MM.1S (cell line): Measurements from ENCODE around the gene NCOR2.
A peak's percentile ranks its signal among the peaks of the same experiment; 100 is the strongest.

Experiments used
- DNase-seq: peaks from one replicate; pipeline ENCODE4 v3.0.0-alpha.2; 2015
- H2AFZ ChIP-seq: fragments of 300-600 bp; sonication (generic); 2 replicates; pipeline ENCODE4 v1.6.0; 2016; ENCODE audit warnings: antibody characterized with exemption, low read length
- H3F3A ChIP-seq: fragments of 300-600 bp; sonication (generic); 2 replicates; pipeline ENCODE4 v1.6.1; 2016; ENCODE audit warnings: mild to moderate bottlenecking, antibody characterized with exemption, low read length, moderate library complexity, mixed read lengths; ENCODE audit not compliant: insufficient read depth
- H3K27ac ChIP-seq: fragments of 300-600 bp; sonication (generic); 2 replicates; pipeline ENCODE4 v1.5.1; 2016; ENCODE audit warnings: mild to moderate bottlenecking, low read length
- H3K27me3 ChIP-seq: fragments of 300-600 bp; sonication (generic); replicated peaks from 2 replicates; pipeline ENCODE4 v1.6.0; 2016; ENCODE audit warnings: low read length; ENCODE audit not compliant: insufficient read depth
- H3K36me3 ChIP-seq: fragments of 300-600 bp; sonication (generic); replicated peaks from 2 replicates; pipeline ENCODE4 v1.6.1; 2016; ENCODE audit warnings: mild to moderate bottlenecking, low read length, mixed read lengths; ENCODE audit not compliant: insufficient read depth
- H3K4me1 ChIP-seq: fragments of 300-600 bp; sonication (generic); 2 replicates; pipeline ENCODE4 v1.6.1; 2016; ENCODE audit warnings: low read length, mixed read lengths
- H3K4me2 ChIP-seq: fragments of 300-600 bp; sonication (generic); 2 replicates; pipeline ENCODE4 v1.6.0; 2016; ENCODE audit warnings: low read depth, low read length
- H3K4me3 ChIP-seq: fragments of 300-600 bp; sonication (generic); 2 replicates; pipeline ENCODE4 v1.5.1; 2016; ENCODE audit warnings: low read length, mixed read lengths
- H3K79me2 ChIP-seq: fragments of 300-600 bp; sonication (generic); 2 replicates; pipeline ENCODE4 v1.6.1; 2016; ENCODE audit warnings: mixed run types, low read length, mixed read lengths
- H3K9ac ChIP-seq: fragments of 300-600 bp; sonication (generic); 2 replicates; pipeline ENCODE4 v1.6.1; 2016; ENCODE audit warnings: low read length, mixed read lengths
- H3K9me2 ChIP-seq: fragments of 300-600 bp; sonication (generic); replicated peaks from 2 replicates; pipeline ENCODE4 v1.6.1; 2016; ENCODE audit warnings: mild to moderate bottlenecking, low read length, mixed read lengths; ENCODE audit not compliant: insufficient read depth
- H3K9me3 ChIP-seq: fragments of 300-600 bp; sonication (generic); replicated peaks from 2 replicates; pipeline ENCODE4 v1.6.1; 2016; ENCODE audit warnings: mild to moderate bottlenecking, low read length, mixed read lengths; ENCODE audit not compliant: insufficient read depth
- H4K20me1 ChIP-seq: fragments of 300-600 bp; sonication (generic); 2 replicates; pipeline ENCODE4 v1.6.1; 2016; ENCODE audit warnings: mild to moderate bottlenecking, low read length, moderate library complexity, mixed read lengths; ENCODE audit not compliant: insufficient read depth
- CTCF ChIP-seq: fragments of 300-600 bp; sonication (generic); IDR thresholded peaks from 2 replicates; pipeline ENCODE4 v1.5.1; 2016; ENCODE audit warnings: antibody characterized with exemption, low read length, mixed read lengths
- EZH2 ChIP-seq: fragments of 300-600 bp; sonication (generic); optimal IDR thresholded peaks from 2 replicates; pipeline ENCODE3; 2017; ENCODE audit warnings: low read depth, mild to moderate bottlenecking, antibody characterized with exemption, low read length, mixed read lengths
- EZH2phosphoT487 ChIP-seq: fragments of 300-600 bp; sonication (generic); IDR thresholded peaks from 2 replicates; pipeline ENCODE4 v1.6.1; 2018; ENCODE audit warnings: antibody characterized with exemption, low read length

NCOR2 gene

GRCh38 chr12:124529565-124530276, 37.7 kb downstream of the NCOR2 start:
- no peaks in the 10 kb centered on the region for H3K27me3 ChIP-seq
- no peaks in the 10 kb centered on the region for H3K9me2 ChIP-seq
- H3K4me2 ChIP-seq = no peak overlapping the region
- H4K20me1 ChIP-seq = no peaks in the 10 kb centered on the region
- H3K4me3 ChIP-seq = no peak overlapping the region
- no peaks in the 10 kb centered on the region for H3K36me3 ChIP-seq
- H3K9me3 ChIP-seq = no peaks in the 10 kb centered on the region
- no peak for TF ChIP-seq CTCF
- TF ChIP-seq EZH2phosphoT487 = no peak
- TF ChIP-seq EZH2 = no peak
- no peaks in the 10 kb centered on the region for H3K4me1 ChIP-seq
- H2AFZ ChIP-seq = no peak overlapping the region
- no peak overlapping the region for H3K9ac ChIP-seq
- H3K27ac ChIP-seq = no peak overlapping the region
- no peaks in the 10 kb centered on the region for H3F3A ChIP-seq
- DNase-seq = peak; percentile 6
- peaks cover 82% of the 10 kb centered on the region for H3K79me2 ChIP-seq

GRCh38 chr12:124527861-124528561, 39.4 kb downstream of the NCOR2 start:
- Histone ChIP-seq H4K20me1 (no peaks in the 10 kb centered on the region), H3K4me3 (no peak overlapping the region), H3F3A (no peaks in the 10 kb centered on the region), H3K36me3 (no peaks in the 10 kb centered on the region), H3K79me2 (peaks cover 84% of the 10 kb centered on the region), H3K4me1 (no peaks in the 10 kb centered on the region), H3K9me2 (no peaks in the 10 kb centered on the region), H2AFZ (no peak overlapping the region), H3K9me3 (no peaks in the 10 kb centered on the region), H3K4me2 (no peak overlapping the region), H3K27ac (no peak overlapping the region), H3K9ac (no peak overlapping the region), H3K27me3 (no peaks in the 10 kb centered on the region)
- no peak for DNase-seq
- no peak for TF ChIP-seq CTCF
- TF ChIP-seq EZH2 = no peak
- TF ChIP-seq EZH2phosphoT487 = no peak

- no peak for TF ChIP-seq EZH2
- TF ChIP-seq CTCF = no peak
- TF ChIP-seq EZH2phosphoT487 = no peak
- H3K9ac ChIP-seq = no peak overlapping the region
- no peak overlapping the region for H3K4me3 ChIP-seq
- H4K20me1 ChIP-seq = no peaks in the 10 kb centered on the region
- no peaks in the 10 kb centered on the region for H3K27me3 ChIP-seq
- H3K36me3 ChIP-seq = no peaks in the 10 kb centered on the region
- H3K9me2 ChIP-seq = no peaks in the 10 kb centered on the region
- no peak for DNase-seq
- no peaks in the 10 kb centered on the region for H3K4me1 ChIP-seq
- no peak overlapping the region for H3K27ac ChIP-seq
- no peak overlapping the region for H2AFZ ChIP-seq
- H3K4me2 ChIP-seq = no peak overlapping the region
- H3K79me2 ChIP-seq = peaks cover 86% of the 10 kb centered on the region
- H3K9me3 ChIP-seq = no peaks in the 10 kb centered on the region
- no peaks in the 10 kb centered on the region for H3F3A ChIP-seq
These were observed 41.3 kb downstream of the NCOR2 start for GRCh38 chr12:124525927-124526692.
